Stimulated activated CD8-positive, alpha-beta memory T cell treated with anti-CD3 and anti-CD28 coated beads, Interleukin-15, amount 100 ng/mL, for 48 hours (primary cell): ENCODE data around the gene MMP20.

ENCODE experiments used
- DNase-seq, 2 donors: peaks; one replicate each; pipeline ENCODE4 v3.0.0-alpha.2; 2020; ENCODE audit warnings: low read depth in 2 of 2

The MMP20 gene

DNA sequence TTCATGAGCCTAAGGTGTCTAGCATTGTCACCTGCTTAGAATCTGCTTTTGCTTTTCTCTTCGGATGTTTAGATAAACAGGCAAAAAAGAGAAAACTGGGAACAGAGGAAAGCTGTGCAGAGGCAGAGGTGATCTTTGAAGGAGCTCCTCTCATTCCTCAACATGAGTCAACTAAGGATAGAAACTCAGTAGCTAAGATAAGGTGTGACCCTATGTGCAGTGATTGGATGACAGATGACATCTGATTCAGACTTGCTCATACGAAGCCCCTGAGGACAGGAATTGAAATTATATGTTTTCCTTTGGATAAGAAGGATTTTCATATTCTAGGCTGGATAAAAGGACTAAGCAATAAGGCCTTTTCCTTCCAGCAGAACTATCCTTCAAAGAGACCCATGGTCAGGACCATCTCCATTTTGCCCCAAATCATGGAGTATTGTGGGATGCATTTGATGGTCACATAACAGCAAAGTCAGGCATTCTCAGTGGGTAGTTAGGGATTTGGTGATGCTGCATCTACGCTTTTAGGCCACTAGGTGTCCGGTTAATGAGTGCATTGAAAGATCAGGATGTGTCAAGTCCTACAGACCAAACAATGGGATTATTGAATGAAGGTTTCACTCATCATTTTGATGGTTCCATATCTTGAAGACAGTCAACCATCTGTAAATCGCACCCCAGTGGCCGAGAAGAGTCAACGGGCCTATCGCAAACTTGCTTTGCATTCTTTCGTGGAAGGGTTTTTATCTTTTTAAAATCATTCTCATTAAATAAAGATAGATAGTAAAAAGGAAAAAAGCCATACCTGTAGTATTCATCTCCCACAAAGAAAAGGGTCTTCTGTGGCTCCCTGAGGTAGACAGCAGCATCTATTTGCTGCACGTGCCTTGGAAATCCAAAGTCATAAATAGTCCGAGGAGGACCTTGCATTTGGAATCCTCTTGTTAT lies 32.2 kb downstream of the MMP20 start:
- no peak for DNase-seq

- no peak for DNase-seq
Measured at GRCh38 chr11:102592131-102592530, 33.0 kb downstream of the MMP20 start.

- no peak for DNase-seq
Measured at GRCh38 chr11:102591160-102591718, 33.9 kb downstream of the MMP20 start.

DNA sequence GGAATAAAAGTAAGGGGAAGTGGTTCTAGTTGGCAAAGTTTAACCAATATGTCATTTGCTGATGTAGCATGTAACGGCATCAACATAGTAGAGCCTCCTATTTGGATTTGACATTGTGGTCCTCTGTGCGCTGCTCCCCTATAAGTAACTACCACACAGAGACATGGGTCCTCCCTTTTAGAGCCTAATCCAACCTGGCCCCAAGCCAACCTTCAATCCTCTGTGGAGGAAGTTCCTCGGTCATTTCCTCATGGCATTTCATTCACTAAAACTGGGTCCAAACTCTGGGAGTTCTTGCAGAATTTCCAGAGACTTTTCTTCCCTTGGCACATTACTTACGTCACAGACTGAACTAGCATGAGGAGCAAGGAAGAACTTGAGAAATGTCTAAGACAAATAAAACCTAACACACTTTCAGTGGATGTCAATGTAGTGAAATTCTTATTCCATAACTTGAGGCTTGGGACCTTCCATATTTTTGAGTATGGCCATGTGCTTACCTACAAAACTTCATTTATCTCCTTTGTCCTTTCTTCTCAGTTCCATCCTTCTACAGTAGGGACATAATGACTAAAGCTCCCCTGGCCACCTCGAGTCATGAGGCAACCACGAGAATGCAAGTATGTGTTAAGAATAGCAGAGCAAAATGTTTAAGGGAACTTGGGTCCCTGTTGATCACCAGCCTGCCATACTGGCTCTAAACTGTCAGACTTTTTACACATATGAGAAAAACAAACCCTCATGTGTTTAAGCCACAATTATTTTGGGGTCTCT lies 34.7 kb downstream of the MMP20 start:
- peak in 1 of 2 donors; percentile 11 for DNase-seq

- DNase-seq = peak in 1 of 2 donors; percentile 50
Measured at GRCh38 chr11:102589047-102589459, 36.1 kb downstream of the MMP20 start.

DNA sequence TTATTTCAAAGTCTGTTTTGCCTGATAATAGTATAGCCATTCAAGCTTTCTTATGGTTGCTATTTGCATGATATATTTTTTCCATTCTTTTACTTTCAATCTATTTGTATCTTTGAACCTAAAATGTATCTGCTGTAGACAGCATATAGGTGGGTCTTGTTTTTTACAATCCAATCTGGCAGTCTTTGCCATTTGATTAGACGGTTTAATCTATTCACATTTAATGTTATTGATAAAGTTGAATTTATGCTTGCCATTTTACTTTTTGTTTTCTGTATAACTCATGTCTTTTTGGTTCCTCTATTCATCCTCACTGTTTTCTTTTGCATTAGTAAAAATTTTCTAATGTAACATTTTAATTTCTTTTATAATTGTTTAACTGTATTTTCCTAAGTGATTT lies 37.4 kb downstream of the MMP20 start:
- DNase-seq = no peak

DNA sequence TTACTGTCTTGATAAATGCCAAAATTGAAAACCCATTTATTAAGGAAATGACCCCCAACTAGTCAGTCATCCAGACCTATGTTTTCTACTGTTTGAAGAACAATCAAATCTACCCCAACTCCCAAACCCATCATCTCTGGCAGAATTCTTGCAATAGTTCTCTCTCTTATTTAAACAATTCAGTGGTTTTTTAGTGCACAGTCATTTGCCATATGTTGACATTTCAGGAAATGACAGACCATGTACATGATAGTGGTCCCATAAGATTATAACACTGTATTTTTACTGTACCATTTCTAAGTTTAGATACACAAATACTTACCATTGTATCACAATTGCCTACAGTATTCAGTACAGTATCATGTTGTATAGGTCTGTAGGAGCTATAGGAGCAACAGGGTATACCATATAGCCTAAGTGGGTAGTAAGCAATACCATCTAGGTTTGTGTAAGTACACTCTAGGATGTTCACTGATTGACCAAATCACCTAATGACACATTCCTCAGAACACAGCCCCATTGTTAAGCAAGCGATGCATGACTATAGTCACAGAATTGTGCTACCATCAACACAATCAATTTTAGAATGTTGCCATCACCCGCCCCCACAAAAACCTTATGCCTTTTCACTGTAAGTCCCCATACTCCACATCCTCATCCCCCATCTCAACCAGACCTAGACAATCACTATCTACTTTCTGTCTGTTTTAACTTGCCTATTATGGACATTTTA lies 41.8 kb downstream of the MMP20 start:
- no peak for DNase-seq

GRCh38 chr11:102582140-102582539 lies 43.0 kb downstream of the MMP20 start:
- DNase-seq = no peak

- no peak for DNase-seq
Measured at GRCh38 chr11:102581066-102581465, 44.1 kb downstream of the MMP20 start.

DNA sequence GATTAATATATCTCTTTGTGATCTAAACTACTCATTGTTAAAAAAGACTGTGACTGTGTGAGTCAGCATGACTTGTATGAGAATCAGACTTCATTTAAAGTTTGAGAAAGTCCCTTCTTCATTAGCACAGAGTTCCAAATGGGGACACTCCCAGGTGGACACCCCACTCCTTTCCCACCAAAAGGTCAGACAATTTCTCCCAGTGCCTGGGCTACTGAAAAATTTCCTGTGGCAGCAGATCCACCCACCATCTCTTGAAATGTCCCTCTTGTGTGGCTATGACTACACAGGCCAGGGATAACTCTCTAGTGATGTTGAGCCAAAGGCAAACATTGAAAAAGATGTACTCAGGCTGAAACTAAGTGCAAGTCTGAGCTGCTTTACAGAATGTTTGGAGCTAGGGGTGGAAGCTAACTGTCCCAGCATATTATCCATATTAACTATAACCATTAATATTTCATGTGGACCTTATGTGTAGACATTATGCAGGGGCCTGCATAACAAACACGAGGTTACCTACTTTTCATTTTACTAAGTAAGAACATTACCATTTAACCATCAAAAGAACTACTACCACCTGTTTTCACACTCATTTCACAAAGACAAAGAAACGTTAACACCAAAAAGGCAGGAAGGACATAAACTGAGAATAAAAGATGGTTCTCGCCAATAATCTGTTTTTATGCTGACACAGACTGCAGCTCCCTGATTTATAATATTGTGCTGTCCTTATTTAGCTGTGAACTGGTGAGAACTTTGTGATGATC lies 44.8 kb downstream of the MMP20 start:
- DNase-seq = no peak

DNA sequence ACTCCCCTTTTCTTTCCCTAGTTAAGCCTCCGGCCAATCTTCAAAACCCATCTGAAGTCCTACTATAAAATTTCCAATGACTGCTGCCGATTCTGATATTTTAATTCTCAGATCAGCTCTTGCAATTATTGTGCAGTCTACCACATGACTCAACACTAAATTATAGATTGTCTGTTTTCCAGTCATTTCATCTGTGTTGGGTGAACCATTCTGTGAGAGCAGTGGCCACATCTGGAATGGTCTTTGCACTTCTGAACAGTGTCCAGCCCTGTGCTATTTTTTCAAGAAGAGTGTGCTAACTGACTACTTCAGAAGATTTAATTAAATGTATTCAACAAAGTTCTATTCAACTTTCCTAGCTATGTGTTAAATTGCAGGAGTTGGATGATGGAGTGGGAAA lies 47.4 kb downstream of the MMP20 start:
- DNase-seq = no peak

GRCh38 chr11:102577182-102577581 lies 48.0 kb downstream of the MMP20 start:
- DNase-seq = no peak

DNA sequence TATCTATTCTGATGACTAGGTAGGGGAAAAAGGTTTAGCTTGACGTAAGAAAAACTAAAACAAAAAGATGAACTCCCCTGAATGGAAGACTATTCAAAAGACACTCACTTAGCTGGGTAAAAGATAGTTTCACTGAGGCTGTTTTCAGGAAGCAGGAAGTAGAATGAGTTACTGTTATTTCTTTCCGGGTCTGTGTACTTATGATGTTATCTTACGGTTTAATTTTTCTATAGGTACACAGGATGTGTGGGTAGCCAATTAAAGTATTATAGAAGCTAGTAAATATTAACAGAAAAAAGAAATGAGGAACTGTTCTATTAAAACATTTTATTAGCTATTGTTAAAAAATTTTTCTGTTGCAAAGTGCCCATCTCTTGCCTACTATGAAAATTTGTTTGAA lies 48.8 kb downstream of the MMP20 start:
- no peak for DNase-seq

DNA sequence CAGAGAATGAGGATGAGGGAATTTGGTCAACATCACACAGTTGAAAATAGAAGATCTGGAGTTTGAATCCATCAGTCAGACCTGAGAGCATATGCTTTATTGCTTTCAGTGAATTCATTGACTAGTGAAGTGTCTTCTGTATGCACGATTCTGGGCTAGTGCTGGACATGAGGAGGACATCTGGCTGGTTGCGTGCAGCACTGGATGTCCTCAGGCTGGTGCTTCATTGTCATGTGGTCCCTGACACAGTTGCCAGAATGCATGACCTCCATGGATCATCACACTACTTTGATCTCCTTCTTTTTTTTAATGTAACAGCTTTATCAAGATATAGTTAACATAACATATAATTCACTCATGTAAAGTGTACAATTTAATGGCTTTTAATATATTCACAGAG lies 50.1 kb downstream of the MMP20 start:
- no peak for DNase-seq

DNA sequence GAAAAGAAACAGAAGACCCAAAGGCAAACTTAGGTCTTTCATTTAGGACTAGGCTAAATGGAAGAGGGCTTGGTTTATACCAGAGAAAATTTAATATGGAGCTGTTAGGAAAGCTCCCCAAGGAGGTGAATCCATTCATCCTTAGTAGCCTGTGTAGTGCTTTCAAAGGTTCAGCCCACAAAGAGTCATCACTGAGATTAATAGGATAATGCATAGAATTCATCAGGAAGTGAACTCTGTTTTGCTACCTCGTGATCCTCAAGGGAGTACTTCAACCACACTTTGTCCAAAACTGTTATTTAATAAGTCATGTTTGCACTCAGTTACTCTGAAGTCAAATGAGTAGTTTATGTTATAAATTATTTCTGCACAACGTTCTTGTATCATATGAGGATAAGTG lies 51.3 kb downstream of the MMP20 start:
- no peak for DNase-seq

GRCh38 chr11:102572554-102573220 lies 52.4 kb downstream of the MMP20 start:
- no peak for DNase-seq

DNA sequence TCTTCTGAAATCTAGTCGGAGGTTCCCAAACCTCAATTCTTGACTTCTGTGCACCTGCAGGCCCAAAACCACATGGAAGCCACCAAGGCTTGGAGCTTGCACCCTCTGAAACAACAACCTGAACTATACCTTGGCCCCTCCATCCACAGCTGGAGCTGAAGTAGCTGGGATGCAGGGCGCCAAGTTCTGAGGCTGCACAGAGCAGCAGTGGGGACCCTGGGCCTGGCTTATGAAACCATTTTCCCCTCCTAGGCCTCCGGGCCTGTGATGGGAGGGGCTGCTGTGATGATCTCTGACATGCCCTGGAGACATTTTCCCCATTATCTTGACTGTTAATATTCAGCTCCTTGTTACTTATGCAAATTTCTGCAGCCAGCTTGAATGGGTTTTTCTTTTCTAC lies 56.3 kb downstream of the MMP20 start:
- DNase-seq = no peak

- DNase-seq = no peak
Measured at GRCh38 chr11:102566112-102566511, 59.0 kb downstream of the MMP20 start.

GRCh38 chr11:102564110-102564509 lies 61.0 kb downstream of the MMP20 start:
- DNase-seq = no peak

GRCh38 chr11:102561636-102562035 lies 63.5 kb downstream of the MMP20 start:
- DNase-seq = no peak
